Suppressor macrophage treated with lipopolysaccharide for 4 hours (primary cell): ENCODE measurements around the gene SLC38A8.

Experiments
- DNase-seq: peaks from one replicate; pipeline ENCODE4 v3.0.0-alpha.2; 2020

Gene SLC38A8

DNA sequence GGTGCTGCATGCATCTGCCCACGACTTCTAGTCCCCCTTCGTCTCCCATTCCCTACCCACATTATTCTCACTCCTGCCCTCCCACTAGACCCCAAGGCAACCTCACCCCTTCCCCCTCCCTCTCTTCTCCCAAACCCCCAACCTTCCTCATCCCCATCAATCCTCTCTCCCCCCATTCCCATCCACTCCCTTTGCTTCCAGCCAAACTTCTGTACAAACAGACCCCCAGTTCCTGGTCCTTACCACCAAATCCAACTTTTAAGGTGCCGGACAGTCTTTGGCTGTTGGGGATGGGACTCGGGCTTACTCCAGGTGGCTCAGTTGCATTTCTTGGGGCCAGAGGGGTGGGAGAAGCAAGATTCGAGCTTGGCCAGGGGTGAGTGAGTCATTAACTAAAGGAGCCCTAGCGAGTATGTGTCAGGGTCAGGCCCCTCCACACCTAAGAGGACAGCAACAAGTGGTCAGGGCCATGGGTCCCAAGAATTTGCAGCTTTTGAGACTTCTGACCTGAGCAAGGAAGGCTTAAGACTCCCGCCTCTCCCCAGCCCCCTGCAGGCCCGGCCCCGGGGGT lies at the start of gene SLC38A8:
Gene SLC38A8 (minus strand): TSS at position 488 of the 571 bp plus-strand sequence. CDS start 638 bp downstream, outside the sequence.
- no peak for DNase-seq

- DNase-seq = no peak
These were observed 48.9 kb upstream of the SLC38A8 start for GRCh38 chr16:84091460-84091859.

GRCh38 chr16:84090211-84090610 lies 47.6 kb upstream of the SLC38A8 start:
- DNase-seq = no peak

GRCh38 chr16:84088695-84089395 lies 46.2 kb upstream of the SLC38A8 start:
- DNase-seq = no peak

GRCh38 chr16:84087466-84088151 lies 45.0 kb upstream of the SLC38A8 start:
- no peak for DNase-seq

DNA sequence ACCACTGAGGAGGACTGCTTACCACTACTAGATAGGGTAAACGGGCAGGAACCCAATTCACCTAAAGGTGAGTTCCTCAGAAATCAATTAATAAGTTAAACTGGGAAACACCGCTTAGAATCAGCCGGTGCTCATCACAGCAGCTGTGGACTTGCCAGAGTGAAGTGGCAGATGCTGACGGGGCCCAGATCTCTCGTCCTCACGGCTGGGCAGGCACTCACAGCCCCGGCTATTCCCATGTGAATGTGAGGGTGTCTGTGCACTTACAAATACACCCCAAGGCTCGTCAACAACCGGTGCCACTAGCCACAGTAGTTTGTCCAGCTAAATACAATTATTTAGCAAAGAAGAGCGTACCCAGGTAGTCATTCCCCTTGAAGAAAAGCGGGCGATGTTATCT lies 44.4 kb upstream of the SLC38A8 start:
- DNase-seq = no peak

GRCh38 chr16:84086341-84086740 lies 43.7 kb upstream of the SLC38A8 start:
- no peak for DNase-seq

DNA sequence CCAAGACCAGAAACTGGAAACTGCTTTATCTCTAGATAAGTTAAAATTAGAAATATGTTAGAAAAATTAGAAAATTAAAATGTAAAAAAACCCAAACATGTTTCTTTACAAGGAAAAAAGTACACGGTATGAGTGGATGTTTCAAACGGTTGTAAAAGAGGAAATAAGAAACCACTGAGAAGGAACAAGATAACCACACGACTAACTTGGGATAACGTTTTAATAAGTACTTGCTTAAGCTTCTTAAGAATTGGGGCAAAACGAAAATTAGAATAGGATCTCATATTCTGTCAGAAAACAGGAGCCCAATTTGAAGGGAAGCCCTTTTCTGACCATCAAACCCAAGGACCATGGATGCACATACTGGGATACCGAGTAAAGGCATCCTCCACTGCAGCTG lies 43.2 kb upstream of the SLC38A8 start:
- peak; percentile 63 for DNase-seq

GRCh38 chr16:84085271-84085667 lies 42.7 kb upstream of the SLC38A8 start:
- DNase-seq = no peak

- peak; percentile 44 for DNase-seq
These were observed 42.1 kb upstream of the SLC38A8 start for GRCh38 chr16:84084570-84085270.

DNA sequence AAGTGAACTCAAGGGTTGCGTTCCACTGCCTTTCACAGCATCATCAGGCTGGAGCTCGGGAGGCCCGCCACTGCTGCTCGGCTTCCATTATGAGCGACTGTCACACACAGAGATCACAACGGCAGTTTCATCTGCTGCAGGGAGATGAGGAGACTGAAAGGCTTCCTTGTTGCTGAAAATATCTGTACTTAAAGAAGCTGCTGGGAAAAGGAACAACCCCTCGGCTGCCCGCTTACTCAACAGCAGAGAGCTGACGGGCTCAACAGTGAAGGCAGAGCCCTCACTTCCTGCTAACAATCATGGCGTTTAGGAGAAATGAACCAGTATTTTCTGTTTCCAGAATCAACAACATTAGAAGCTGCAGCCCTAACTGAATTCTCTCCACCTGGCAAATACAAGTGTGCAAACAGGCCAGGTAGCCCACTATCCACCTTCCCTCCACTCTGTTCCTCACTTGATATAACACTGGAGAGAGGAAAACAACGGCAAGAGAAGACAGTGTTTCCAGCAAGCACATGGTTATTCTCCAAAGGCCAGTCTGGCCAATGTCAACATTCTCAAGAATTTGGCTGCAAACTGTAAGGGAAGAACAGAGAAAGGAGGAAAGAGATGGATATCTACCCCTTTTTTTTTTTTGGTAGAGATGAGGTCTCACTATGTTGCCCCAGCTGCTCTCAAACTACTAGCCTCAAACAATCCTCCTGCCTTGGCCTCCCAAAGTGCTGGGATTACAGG lies 40.4 kb upstream of the SLC38A8 start:
- DNase-seq = peak; percentile 70

DNA sequence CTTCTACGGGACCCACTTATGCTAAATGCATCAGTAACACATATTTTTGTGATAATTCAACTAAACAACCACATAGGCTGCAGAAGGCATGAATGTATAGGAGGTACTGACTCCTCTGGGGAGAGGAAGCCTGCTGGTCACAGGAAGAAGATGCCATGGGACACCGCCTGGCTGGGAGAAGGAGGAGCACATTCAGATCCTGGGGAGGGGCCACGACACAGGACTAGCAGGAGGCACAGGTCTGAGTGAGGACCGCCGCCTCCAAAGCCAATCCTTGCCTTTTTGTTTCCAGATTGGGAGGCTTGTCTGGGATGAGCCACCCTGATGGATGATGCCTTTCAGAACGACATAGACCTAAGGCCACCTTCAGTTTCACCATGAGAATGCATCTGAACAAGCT lies 39.5 kb upstream of the SLC38A8 start:
- peak; percentile 14 for DNase-seq

- DNase-seq = no peak
These were observed 38.9 kb upstream of the SLC38A8 start for GRCh38 chr16:84081446-84081989.

DNA sequence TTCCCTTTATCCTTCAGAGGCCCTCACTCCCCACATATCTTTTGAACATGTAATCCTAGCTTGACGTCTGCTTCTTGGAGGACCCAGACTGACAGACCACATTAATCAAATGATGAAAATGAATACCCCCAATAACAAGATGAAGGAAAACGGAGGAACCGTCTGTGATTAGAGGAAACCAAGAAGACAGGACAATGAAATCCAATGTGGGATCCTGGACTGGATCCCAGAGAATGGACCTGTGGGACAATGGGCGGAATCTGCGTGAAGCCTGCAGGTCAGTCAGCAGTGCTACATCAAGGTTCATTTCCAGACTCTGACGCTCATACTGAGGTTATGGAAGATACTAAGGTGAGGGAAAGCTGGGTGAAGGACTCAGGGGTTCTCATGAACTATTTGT lies 38.2 kb upstream of the SLC38A8 start:
- no peak for DNase-seq

GRCh38 chr16:84080378-84080777 lies 37.8 kb upstream of the SLC38A8 start:
- no peak for DNase-seq

DNA sequence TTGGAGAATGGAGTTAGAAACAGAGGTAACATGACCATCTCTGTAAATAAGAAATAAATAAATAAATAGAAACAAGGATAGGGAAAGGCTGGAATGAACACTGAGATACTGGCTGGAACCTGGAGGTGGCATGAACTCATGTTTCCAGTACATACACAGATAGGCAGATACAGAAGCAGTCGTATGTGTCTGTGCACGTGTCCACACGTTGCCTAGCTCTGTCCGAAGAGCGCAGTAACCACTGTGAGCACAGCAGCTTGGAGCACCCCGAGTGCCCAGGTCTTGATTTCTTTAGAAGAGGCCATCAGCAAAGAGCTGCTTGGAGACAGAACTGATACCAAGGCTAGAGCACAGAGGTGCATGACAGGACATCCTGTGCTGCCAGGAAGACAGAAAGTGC lies 37.1 kb upstream of the SLC38A8 start:
- DNase-seq = no peak

DNA sequence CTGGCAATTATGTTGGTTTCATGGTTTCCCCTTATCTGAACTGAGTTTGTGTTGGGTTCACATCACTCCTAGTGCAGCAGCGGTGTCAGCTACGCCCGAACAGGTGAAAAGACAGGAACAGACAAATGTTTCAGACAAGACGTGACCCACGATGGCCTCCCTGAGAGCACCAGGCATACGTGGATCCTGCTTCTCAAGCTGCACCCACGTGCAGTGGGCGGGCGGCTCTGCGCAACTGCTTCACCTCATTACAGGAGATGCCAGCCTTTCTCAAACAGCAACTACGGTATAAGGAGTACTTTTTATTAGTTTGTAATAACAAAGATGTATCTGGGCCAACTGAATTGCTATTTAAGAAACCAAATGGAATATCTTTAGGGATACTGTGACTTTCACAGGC lies 32.8 kb upstream of the SLC38A8 start:
- no peak for DNase-seq

- DNase-seq = no peak
These were observed 32.1 kb upstream of the SLC38A8 start for GRCh38 chr16:84074721-84075120.

- no peak for DNase-seq
These were observed 29.4 kb upstream of the SLC38A8 start for GRCh38 chr16:84072014-84072413.

- peak; percentile 32 for DNase-seq
These were observed 28.5 kb upstream of the SLC38A8 start for GRCh38 chr16:84071121-84071520.

DNA sequence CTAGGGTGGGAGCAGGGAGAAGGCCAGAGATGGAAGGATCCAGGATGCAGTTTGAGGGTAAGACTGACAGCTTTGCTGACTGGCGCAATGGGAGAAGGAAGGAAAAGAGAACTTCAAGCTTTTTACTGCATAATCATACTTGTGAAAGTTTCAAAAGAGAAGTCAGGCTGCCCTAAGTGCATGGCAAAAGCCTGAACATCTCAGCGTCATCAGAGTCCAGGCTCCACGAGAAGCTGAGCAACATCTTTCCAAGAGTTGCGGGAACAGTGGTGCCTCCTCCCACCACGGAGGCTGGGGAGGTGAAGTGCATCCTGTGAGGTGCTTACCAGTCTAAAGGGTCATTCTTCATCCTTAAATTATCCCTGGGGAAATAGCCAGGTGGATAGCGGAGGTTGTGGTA lies 26.9 kb upstream of the SLC38A8 start:
- DNase-seq = peak; percentile 88

- DNase-seq = peak; percentile 72
These were observed 26.3 kb upstream of the SLC38A8 start for GRCh38 chr16:84068783-84069462.
